IMR-90 (cell line): ENCODE results near the gene TSG101. TPM values are rescaled to one million over a fixed set of nuclear protein-coding genes. Genes with fewer than 3 reads are reported as not detected.

Source experiments
- ATAC-seq: fragments of 200-7000 bp; cut with Tn5 transposase; 2 replicates; pipeline ENCODE4 v1.9.1; 2020; ENCODE audit warnings: low read depth, mild to moderate bottlenecking, moderate library complexity
- BruUV-seq: library from RNA; stranded (reverse); fragments of 400-500 nt; replicated peaks from 2 replicates; lab custom pipeline; 2021; lab: Mats Ljungman, UMichigan
- CTCF ChIA-PET: fragments of 300-600 bp; formaldehyde crosslinking; extraction: SDS; loops from one replicate; lab custom pipeline; 2021; ENCODE audit warnings: antibody characterized with exemption; lab: Yijun Ruan, JAX
- POLR2A ChIA-PET: fragments of 300-600 bp; sonication (Branson Sonifier 250); formaldehyde crosslinking; loops from one replicate; lab custom pipeline; 2022; ENCODE audit warnings: antibody characterized with exemption; ENCODE audit not compliant: unreplicated experiment; lab: Charles Lee
- DNase-seq: peaks from one replicate; pipeline ENCODE4 v3.0.0; 2013
- H2AFZ ChIP-seq: replicated peaks from 2 replicates; pipeline ENCODE3; 2013; ENCODE audit warnings: low read length, mild to moderate bottlenecking; ENCODE audit not compliant: poor library complexity
- H2AK5ac ChIP-seq: 2 replicates; pipeline ENCODE4 v1.6.1; 2013; ENCODE audit warnings: low read depth, low read length, inconsistent platforms
- H2AK9ac ChIP-seq: replicated peaks from 2 replicates; pipeline ENCODE3; 2013; ENCODE audit warnings: mild to moderate bottlenecking, low read depth, low read length, moderate library complexity; ENCODE audit not compliant: poor library complexity
- H2BK120ac ChIP-seq: 2 replicates; pipeline ENCODE4 v1.6.1; 2013; ENCODE audit warnings: low read depth, low read length, inconsistent platforms
- H2BK15ac ChIP-seq: 3 replicates; pipeline ENCODE4 v1.6.1; 2013; ENCODE audit warnings: low read depth, low read length, inconsistent platforms
- H2BK20ac ChIP-seq: 2 replicates; pipeline ENCODE4 v1.6.1; 2013; ENCODE audit warnings: low read depth, mild to moderate bottlenecking, inconsistent platforms, low read length, moderate library complexity
- H2BK5ac ChIP-seq: 2 replicates; pipeline ENCODE4 v1.6.1; 2013; ENCODE audit warnings: mild to moderate bottlenecking, low read depth, low read length, inconsistent platforms; ENCODE audit not compliant: poor library complexity, severe bottlenecking
- H3K14ac ChIP-seq: replicated peaks from 2 replicates; pipeline ENCODE4 v1.6.1; 2013; ENCODE audit warnings: low read depth, low read length, inconsistent platforms
- H3K18ac ChIP-seq: 2 replicates; pipeline ENCODE4 v1.6.1; 2013; ENCODE audit warnings: low read depth, low read length, control low read depth
- H3K23ac ChIP-seq: 2 replicates; pipeline ENCODE4 v1.6.1; 2013; ENCODE audit warnings: low read depth, low read length, inconsistent platforms
- H3K27ac ChIP-seq: 2 replicates; pipeline ENCODE4 v1.5.1; 2013; ENCODE audit warnings: mild to moderate bottlenecking, control low read depth, low read length; ENCODE audit not compliant: insufficient read depth
- H3K27me3 ChIP-seq: 2 replicates; pipeline ENCODE4 v1.6.1; 2013; ENCODE audit warnings: low read length; ENCODE audit not compliant: control insufficient read depth, insufficient read depth
- H3K36me3 ChIP-seq: 2 replicates; pipeline ENCODE4 v1.6.1; 2013; ENCODE audit warnings: low read length, mixed read lengths; ENCODE audit not compliant: control insufficient read depth, insufficient read depth
- H3K4ac ChIP-seq: 2 replicates; pipeline ENCODE4 v1.6.1; 2013; ENCODE audit warnings: low read depth, low read length, inconsistent platforms
- H3K4me1 ChIP-seq: 2 replicates; pipeline ENCODE4 v1.6.1; 2013; ENCODE audit warnings: low read length, mixed read lengths; ENCODE audit not compliant: control insufficient read depth, insufficient read depth
- H3K4me2 ChIP-seq: 2 replicates; pipeline ENCODE4 v1.6.1; 2013; ENCODE audit warnings: low read depth, mild to moderate bottlenecking, control low read depth, low read length, moderate library complexity
- H3K4me3 ChIP-seq: 2 replicates; pipeline ENCODE4 v1.5.1; 2013; ENCODE audit warnings: low read depth, mild to moderate bottlenecking, control low read depth, low read length, moderate library complexity; ENCODE audit not compliant: insufficient read depth
- H3K56ac ChIP-seq: 2 replicates; pipeline ENCODE4 v1.6.1; 2013; ENCODE audit warnings: low read length, inconsistent platforms; ENCODE audit not compliant: insufficient read depth; ENCODE audit errors: extremely low read depth
- H3K79me1 ChIP-seq, 2 experiments: 2 replicates each; pipeline ENCODE4 v1.6.1; 2013; ENCODE audit warnings: low read length in 2 of 2, inconsistent platforms in 1 of 2, low read depth in 1 of 2
- H3K9ac ChIP-seq: 2 replicates; pipeline ENCODE4 v1.6.1; 2013; ENCODE audit warnings: low read depth, low read length, control low read depth
- H3K9me1 ChIP-seq: 2 replicates; pipeline ENCODE4 v1.6.1; 2013; ENCODE audit warnings: low read length, inconsistent platforms; ENCODE audit not compliant: insufficient read depth
- H3K9me3 ChIP-seq: 2 replicates; pipeline ENCODE4 v1.6.1; 2013; ENCODE audit warnings: low read length; ENCODE audit not compliant: control insufficient read depth, insufficient read depth
- H4K20me1 ChIP-seq: 2 replicates; pipeline ENCODE4 v1.6.1; 2013; ENCODE audit warnings: low read length, inconsistent platforms; ENCODE audit not compliant: insufficient read depth
- H4K5ac ChIP-seq: 2 replicates; pipeline ENCODE4 v1.6.1; 2013; ENCODE audit warnings: mild to moderate bottlenecking, low read depth, low read length, control low read depth
- H4K8ac ChIP-seq, 2 experiments: 2 replicates each; pipeline ENCODE4 v1.6.1; 2013; ENCODE audit warnings: low read depth in 2 of 2, low read length in 2 of 2, control low read depth in 1 of 2, inconsistent platforms in 1 of 2
- H4K91ac ChIP-seq: 2 replicates; pipeline ENCODE4 v1.6.1; 2013; ENCODE audit warnings: low read depth, low read length, inconsistent platforms; ENCODE audit not compliant: insufficient read depth
- CHD1 ChIP-seq: IDR thresholded peaks from 2 replicates; pipeline ENCODE4 v1.6.1; 2012; ENCODE audit warnings: low read depth, low read length, improper control_type of control experiment
- MAFK ChIP-seq: IDR thresholded peaks from 2 replicates; pipeline ENCODE4 v1.6.1; 2012; ENCODE audit warnings: low read depth, low read length, improper control_type of control experiment
- NFE2L2 ChIP-seq: fragments of 150-350 bp; IDR thresholded peaks from 2 replicates; pipeline ENCODE4 v1.6.1; 2016; ENCODE audit warnings: low read depth, mild to moderate bottlenecking, low read length
- POLR2A ChIP-seq: IDR thresholded peaks from 2 replicates; pipeline ENCODE4 v1.6.1; 2012; ENCODE audit warnings: mild to moderate bottlenecking, low read depth, low read length
- WGBS, 2 experiments: methylation state at CpG; one replicate each; pipeline versions ENCODE4 v1.1.5 to v1.1.7; 2013; ENCODE audit warnings: missing lambda C conversion rate in 2 of 2; ENCODE audit not compliant: insufficient read length in 1 of 2; ENCODE audit errors: extremely low coverage in 2 of 2; 5-methylcytosine and 5-hydroxymethylcytosine counted together
- dilution Hi-C: fragments of 300-500 bp; cut with HindIII; formaldehyde crosslinking; loops from one replicate; pipeline ENCODE4 v1.14.3; 2018; ENCODE audit warnings: low sequenced_read_pairs; ENCODE audit not compliant: unreplicated experiment
- in situ Hi-C: fragments of 300-500 bp; cut with MboI; formaldehyde crosslinking; loops from 3 replicates; pipeline ENCODE4 v1.14.3; 2019; ENCODE audit warnings: low sequenced_read_pairs, inconsistent platforms, mixed read lengths
- intact Hi-C: fragments of 100-400 bp; cut with micrococcal nuclease; formaldehyde crosslinking; loops from 2 replicates; pipeline ENCODE4 v1.10.0; 2022
- polyA plus RNA-seq, 3 experiments: library from polyadenylated mRNA; depleted of rRNA; stranded (reverse); fragments of >200 nt; gene quantifications; 2 replicates each; pipeline ENCODE4 v1.2.3, GENCODE V29; 2012; ENCODE audit warnings: low replicate concordance in 1 of 3
- total RNA-seq: library from RNA; depleted of rRNA; stranded (reverse); fragments of >200 nt; gene quantifications from 2 replicates; pipeline ENCODE4 v1.2.3, GENCODE V29; 2012
- TF ChIP-seq, protein P1 (sequence below): fragments of 150-350 bp; IDR thresholded peaks from 2 replicates; pipeline ENCODE4 v1.6.1; 2016; ENCODE audit warnings: low read depth, mild to moderate bottlenecking, low read length, moderate library complexity, borderline replicate concordance
- TF ChIP-seq, protein P2 (sequence below): conservative IDR thresholded peaks from 2 replicates; pipeline ENCODE4 v1.5.1; 2012; ENCODE audit warnings: mild to moderate bottlenecking, low read depth, low read length, improper control_type of control experiment

The TSG101 gene
- total and polyA plus RNA-seq, 2 of the 4 experiments (the other 2 are of a cell fraction) = 67.4 to 113 TPM

DNA sequence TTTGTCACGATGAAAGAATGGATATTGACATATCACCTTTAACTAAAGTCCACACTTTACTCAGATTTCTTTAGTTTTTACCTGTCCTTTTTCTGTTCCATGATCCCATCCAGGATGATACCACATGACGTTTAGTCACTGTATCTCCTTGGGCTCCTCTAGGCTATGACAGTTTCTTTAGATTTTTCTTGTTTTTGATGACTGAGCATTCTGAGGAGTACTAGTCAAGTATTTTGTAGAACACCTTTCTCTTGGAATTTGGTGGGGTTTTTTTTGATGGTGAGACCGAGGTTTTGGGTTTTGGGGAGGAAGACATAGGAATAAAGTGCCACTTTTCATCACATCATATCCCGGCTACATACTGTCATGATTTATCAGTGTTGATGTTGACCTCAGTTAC is 67.1 kb downstream of the TSG101 start:
- H3K14ac ChIP-seq = no peak overlapping the region
- BruUV-seq = no TSS peak
- no peaks in the 10 kb centered on the region for H3K4me1 ChIP-seq
- no peak overlapping the region for H3K56ac ChIP-seq
- no peak overlapping the region for H2AK9ac ChIP-seq
- no peak overlapping the region for H4K8ac ChIP-seq
- dilution Hi-C loops = no loop called here
- H3K27me3 ChIP-seq = peaks cover 6% of the 10 kb centered on the region; the same call in 1 of the 2 replicates
- no peaks in the 10 kb centered on the region for H3K9me3 ChIP-seq
- no peaks in the 10 kb centered on the region for H3K79me1 ChIP-seq
- H2BK15ac ChIP-seq = no peak overlapping the region
- H3K18ac ChIP-seq = no peak overlapping the region
- DNase-seq (no peak), ATAC-seq (no peak)
- POLR2A ChIA-PET = no interaction called here
- CTCF ChIA-PET = no interaction called here
- no peak overlapping the region for H3K4me3 ChIP-seq
- intact Hi-C loops = no loop called here
- no peak overlapping the region for H3K23ac ChIP-seq
- H2AK5ac ChIP-seq = no peak overlapping the region
- no peak overlapping the region for H2BK5ac ChIP-seq
- no peak overlapping the region for H2AFZ ChIP-seq
- H3K4ac ChIP-seq = no peak overlapping the region
- H4K5ac ChIP-seq = no peak overlapping the region
- no peak overlapping the region for H3K4me2 ChIP-seq
- H4K20me1 ChIP-seq = no peaks in the 10 kb centered on the region
- in situ Hi-C loops = no loop called here
- no peak overlapping the region for H3K9ac ChIP-seq
- H3K9me1 ChIP-seq = no peaks in the 10 kb centered on the region
- no peaks in the 10 kb centered on the region for H3K36me3 ChIP-seq
- H3K27ac ChIP-seq = no peak overlapping the region
- WGBS, 2 experiments = no CpG with 5 or more reads among the region's 4 CpGs
- TF ChIP-seq, protein P1, sequence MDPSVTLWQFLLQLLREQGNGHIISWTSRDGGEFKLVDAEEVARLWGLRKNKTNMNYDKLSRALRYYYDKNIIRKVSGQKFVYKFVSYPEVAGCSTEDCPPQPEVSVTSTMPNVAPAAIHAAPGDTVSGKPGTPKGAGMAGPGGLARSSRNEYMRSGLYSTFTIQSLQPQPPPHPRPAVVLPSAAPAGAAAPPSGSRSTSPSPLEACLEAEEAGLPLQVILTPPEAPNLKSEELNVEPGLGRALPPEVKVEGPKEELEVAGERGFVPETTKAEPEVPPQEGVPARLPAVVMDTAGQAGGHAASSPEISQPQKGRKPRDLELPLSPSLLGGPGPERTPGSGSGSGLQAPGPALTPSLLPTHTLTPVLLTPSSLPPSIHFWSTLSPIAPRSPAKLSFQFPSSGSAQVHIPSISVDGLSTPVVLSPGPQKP = no peak
- TF ChIP-seq NFE2L2 = no peak
- no peak for TF ChIP-seq CHD1
- no peak for TF ChIP-seq POLR2A
- TF ChIP-seq MAFK = peak; percentile 59
- TF ChIP-seq, protein P2, sequence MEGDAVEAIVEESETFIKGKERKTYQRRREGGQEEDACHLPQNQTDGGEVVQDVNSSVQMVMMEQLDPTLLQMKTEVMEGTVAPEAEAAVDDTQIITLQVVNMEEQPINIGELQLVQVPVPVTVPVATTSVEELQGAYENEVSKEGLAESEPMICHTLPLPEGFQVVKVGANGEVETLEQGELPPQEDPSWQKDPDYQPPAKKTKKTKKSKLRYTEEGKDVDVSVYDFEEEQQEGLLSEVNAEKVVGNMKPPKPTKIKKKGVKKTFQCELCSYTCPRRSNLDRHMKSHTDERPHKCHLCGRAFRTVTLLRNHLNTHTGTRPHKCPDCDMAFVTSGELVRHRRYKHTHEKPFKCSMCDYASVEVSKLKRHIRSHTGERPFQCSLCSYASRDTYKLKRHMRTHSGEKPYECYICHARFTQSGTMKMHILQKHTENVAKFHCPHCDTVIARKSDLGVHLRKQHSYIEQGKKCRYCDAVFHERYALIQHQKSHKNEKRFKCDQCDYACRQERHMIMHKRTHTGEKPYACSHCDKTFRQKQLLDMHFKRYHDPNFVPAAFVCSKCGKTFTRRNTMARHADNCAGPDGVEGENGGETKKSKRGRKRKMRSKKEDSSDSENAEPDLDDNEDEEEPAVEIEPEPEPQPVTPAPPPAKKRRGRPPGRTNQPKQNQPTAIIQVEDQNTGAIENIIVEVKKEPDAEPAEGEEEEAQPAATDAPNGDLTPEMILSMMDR = no peak
- H4K91ac ChIP-seq = no peak overlapping the region
- H2BK20ac ChIP-seq = no peak overlapping the region
- no peak overlapping the region for H2BK120ac ChIP-seq
